Thyroid gland (tissue), 4 donors: Measurements from ENCODE around the gene NEDD4L. TPM values are rescaled to one million over a fixed set of nuclear protein-coding genes. Genes with fewer than 3 reads are reported as not detected.

Source experiments
- DNase-seq, 2 donors: peaks; one replicate each; pipeline ENCODE4 v3.0.0-alpha.2; 2019
- H3K27ac ChIP-seq, 3 donors: fragments of 200-600 bp; sonication (generic); 1 replicate in 2 of 3; 2 replicates in 1 of 3; pipeline ENCODE4 v1.5.1; 2016 to 2019; ENCODE audit warnings: mild to moderate bottlenecking in 1 of 3, moderate library complexity in 1 of 3
- H3K27me3 ChIP-seq: fragments of 200-600 bp; sonication (generic); one replicate; pipeline ENCODE4 v1.5.1; 2019
- H3K36me3 ChIP-seq, 2 donors: fragments of 200-600 bp; sonication (generic); one replicate each; pipeline ENCODE4 v1.5.1; 2016 to 2019
- H3K4me1 ChIP-seq, 2 donors: fragments of 200-600 bp; sonication (generic); one replicate each; pipeline ENCODE4 v1.5.1; 2017 to 2019
- H3K4me3 ChIP-seq, 3 donors: fragments of 200-600 bp; sonication (generic); replicated peaks in 1 of 3; 1 replicate in 2 of 3; 2 replicates in 1 of 3; pipeline ENCODE4 v1.5.1; 2016; ENCODE audit warnings: mild to moderate bottlenecking in 1 of 3
- H3K9me3 ChIP-seq: fragments of 200-600 bp; sonication (generic); one replicate; pipeline ENCODE4 v1.5.1; 2017
- POLR2A ChIP-seq, 2 donors: fragments of 450-650 bp; IDR thresholded peaks; one replicate each; pipeline ENCODE4 v1.6.1; 2017; ENCODE audit warnings: antibody characterized with exemption in 2 of 2, mild to moderate bottlenecking in 2 of 2, moderate library complexity in 1 of 2
- WGBS, 2 donors: methylation state at CpG; one replicate each; pipeline ENCODE4 v1.1.5; 2017; 5-methylcytosine and 5-hydroxymethylcytosine counted together
- intact Hi-C: fragments of 100-400 bp; cut with DNase I; formaldehyde crosslinking; loops from one replicate; pipeline ENCODE4 v1.15.1; 2023
- total RNA-seq, 4 donors: library from RNA; depleted of rRNA; stranded (reverse); fragments of >200 nt; gene quantifications; one replicate each; pipeline ENCODE4 v1.2.3, GENCODE V29; 2016
- TF ChIP-seq, protein P1 (sequence below), 6 experiments: fragments of 200-600 bp in 3 of 6; fragments of 450-650 bp in 3 of 6; sonication (generic) in 3 of 6; IDR thresholded peaks; one replicate each; pipeline ENCODE4 v1.5.1; 2016 to 2019; ENCODE audit warnings: antibody characterized with exemption in 6 of 6, mild to moderate bottlenecking in 2 of 6, inconsistent platforms in 1 of 6, moderate library complexity in 1 of 6

NEDD4L gene
- total RNA-seq, 4 donors from 2014 or later, result 61.5 to 105 (median 78.0) TPM

DNA sequence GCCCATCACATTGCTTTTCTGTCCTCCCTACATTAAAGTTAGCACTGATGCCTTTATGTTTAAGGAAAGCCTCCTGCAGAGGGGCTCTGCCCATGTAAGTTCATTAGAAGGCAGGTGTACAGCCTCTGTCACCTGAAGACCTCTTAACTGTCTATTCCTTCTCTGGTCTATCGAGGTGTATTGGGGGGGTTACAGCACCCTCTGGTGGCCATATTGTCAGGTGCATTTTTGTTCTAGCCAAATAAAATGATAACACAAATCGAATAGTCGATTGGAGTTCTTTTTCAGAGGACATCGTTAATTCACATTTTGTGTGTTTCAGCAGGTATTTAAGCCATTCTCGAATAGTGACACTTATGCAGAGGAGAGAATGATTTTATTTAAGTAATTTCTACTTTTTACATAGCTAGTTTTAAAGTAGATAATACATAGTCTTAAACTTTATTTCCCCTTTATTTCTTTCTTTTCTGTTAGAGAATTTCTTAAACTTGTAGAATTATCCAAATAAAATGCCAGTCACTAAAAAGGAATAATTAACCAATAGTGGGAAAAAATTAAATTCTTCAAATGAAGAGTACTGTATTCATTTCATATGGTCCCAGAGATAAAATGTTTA lies 136.8 kb downstream of the NEDD4L start:
- no peaks in the 10 kb centered on the region for H3K9me3 ChIP-seq
- intact Hi-C loops, result loop anchor here (10.0 kb wide), 1 partner anchor 134 kb away; no protein-coding TSS in a partner anchor
- peaks cover 40 to 66% of the 10 kb centered on the region in 2 donors for H3K4me1 ChIP-seq
- WGBS, 2 donors, result 28 to 40% methylated on average over 5 of the region's 5 CpGs
- peak overlapping the region in 2 of 3 donors; percentile 14 to 74 for H3K27ac ChIP-seq
- peak; percentile 63 to 71 for DNase-seq
- H3K4me3 ChIP-seq, result no peak overlapping the region
- H3K36me3 ChIP-seq, result no peaks in the 10 kb centered on the region
- TF ChIP-seq POLR2A (IDR thresholded peaks at IDR 0.05), result no peak
- TF ChIP-seq, protein P1, sequence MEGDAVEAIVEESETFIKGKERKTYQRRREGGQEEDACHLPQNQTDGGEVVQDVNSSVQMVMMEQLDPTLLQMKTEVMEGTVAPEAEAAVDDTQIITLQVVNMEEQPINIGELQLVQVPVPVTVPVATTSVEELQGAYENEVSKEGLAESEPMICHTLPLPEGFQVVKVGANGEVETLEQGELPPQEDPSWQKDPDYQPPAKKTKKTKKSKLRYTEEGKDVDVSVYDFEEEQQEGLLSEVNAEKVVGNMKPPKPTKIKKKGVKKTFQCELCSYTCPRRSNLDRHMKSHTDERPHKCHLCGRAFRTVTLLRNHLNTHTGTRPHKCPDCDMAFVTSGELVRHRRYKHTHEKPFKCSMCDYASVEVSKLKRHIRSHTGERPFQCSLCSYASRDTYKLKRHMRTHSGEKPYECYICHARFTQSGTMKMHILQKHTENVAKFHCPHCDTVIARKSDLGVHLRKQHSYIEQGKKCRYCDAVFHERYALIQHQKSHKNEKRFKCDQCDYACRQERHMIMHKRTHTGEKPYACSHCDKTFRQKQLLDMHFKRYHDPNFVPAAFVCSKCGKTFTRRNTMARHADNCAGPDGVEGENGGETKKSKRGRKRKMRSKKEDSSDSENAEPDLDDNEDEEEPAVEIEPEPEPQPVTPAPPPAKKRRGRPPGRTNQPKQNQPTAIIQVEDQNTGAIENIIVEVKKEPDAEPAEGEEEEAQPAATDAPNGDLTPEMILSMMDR (IDR thresholded peaks at IDR 0.05), result peak; percentile 72 to 87 (median 80)
- H3K27me3 ChIP-seq, result no peaks in the 10 kb centered on the region

DNA sequence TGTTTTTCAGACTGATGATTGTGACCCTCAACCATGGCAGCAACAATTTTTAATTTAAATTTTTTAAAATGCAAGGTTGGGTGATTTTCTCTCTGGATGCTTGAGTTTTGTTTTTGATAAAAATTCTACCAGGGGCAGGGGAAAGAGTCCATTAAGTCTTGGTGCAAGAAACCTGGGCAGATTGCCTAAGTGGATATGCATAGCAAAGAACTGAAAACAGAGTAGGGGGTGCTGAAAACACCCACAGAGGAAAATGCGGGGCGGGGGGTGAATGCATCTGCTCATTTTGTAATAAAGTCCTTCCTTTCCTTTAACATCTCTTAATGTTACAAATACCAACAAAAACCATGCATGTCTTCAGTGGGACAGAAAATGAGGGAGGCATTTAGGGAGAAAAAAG lies 138.0 kb downstream of the NEDD4L start:
- no peak for TF ChIP-seq POLR2A (IDR thresholded peaks at IDR 0.05)
- TF ChIP-seq, protein P1 (IDR thresholded peaks at IDR 0.05), result no peak
- Histone ChIP-seq H3K4me3 (no peak overlapping the region), H3K9me3 (no peaks in the 10 kb centered on the region), H3K27ac (peak overlapping the region; percentile 2 to 79 (median 74)), H3K4me1 (peaks cover 47 to 70% of the 10 kb centered on the region in 2 donors), H3K27me3 (no peaks in the 10 kb centered on the region), H3K36me3 (no peaks in the 10 kb centered on the region)
- intact Hi-C loops, result loop anchor here (10.0 kb wide), 1 partner anchor 133 kb away; no protein-coding TSS in a partner anchor
- no peak for DNase-seq
- WGBS, 2 donors, result 31 to 32% methylated on average over 2 of the region's 2 CpGs

DNA sequence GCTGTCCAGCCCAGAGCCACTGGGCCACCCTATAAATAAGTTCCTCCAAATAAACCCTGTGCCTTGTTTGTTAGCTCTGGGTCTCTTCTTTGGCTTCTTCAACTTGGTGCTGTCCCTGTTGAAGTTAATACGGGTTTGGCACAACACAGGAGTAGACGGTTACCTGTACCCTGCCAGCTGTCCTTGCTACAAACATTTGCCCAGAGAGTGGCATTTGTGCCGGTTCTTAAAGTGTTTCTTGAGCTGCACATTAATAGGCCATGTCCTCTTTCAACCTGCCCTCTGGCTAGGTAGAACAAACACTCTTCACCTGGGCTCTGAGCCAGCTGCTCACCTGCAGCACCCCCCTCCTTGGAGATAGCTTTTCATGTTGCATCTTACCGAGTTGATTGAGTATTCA lies 139.2 kb downstream of the NEDD4L start:
- H3K9me3 ChIP-seq, result no peaks in the 10 kb centered on the region
- peak overlapping the region; percentile 46 to 79 (median 74) for H3K27ac ChIP-seq
- peaks cover 47 to 66% of the 10 kb centered on the region in 2 donors for H3K4me1 ChIP-seq
- intact Hi-C loops, result loop anchor here (10.0 kb wide), 1 partner anchor 132 kb away; no protein-coding TSS in a partner anchor
- 40 to 45% methylated on average over 4 of the region's 4 CpGs for WGBS, 2 donors
- H3K27me3 ChIP-seq, result no peaks in the 10 kb centered on the region
- no peaks in the 10 kb centered on the region for H3K36me3 ChIP-seq
- H3K4me3 ChIP-seq, result no peak overlapping the region
- TF ChIP-seq, protein P1 (IDR thresholded peaks at IDR 0.05), result no peak
- peak in 1 of 2 donors; percentile 56 for TF ChIP-seq POLR2A (IDR thresholded peaks at IDR 0.05)
- DNase-seq, result peak; percentile 93 to 95

DNA sequence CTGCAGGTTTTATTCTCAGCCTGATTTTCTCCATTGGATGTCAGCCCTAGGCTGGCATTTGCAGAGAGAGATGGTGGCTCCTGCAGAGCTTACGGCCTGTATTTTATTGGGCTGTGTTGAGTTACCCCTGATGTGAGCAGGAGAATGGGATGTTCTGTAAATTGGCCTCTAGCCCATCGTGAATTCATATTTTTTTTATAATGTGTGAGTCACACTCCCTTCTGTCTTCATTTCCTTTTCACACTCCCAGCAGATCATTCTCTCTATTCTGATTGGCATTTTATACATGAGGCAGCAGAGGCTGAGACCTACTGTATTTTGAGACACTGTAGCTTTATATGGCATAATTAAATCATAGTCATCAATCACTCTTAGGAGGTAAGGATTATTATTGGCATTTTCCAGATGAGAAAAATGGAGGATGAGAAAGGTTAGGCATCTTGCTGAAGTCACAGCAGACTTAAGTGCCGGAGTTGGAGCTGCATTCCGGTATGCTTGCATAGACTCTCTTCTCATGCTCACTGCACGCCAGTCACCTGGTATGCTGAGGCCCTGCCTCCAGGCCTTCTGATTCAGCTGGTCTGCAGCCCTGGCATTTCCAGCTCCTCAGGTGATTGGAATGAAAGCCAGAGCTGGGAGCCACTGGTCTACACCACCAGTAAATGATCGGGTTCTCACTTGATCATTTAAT lies 142.4 kb downstream of the NEDD4L start:
- TF ChIP-seq, protein P1 (IDR thresholded peaks at IDR 0.05), result no peak
- peak in 1 of 2 donors; percentile 61 for TF ChIP-seq POLR2A (IDR thresholded peaks at IDR 0.05)
- H3K4me1 ChIP-seq, result peaks cover 45 to 65% of the 10 kb centered on the region in 2 donors
- H3K36me3 ChIP-seq, result no peaks in the 10 kb centered on the region
- peak; percentile 85 to 90 for DNase-seq
- H3K27ac ChIP-seq, result peak overlapping the region; percentile 82 to 89 (median 83)
- no peak overlapping the region for H3K4me3 ChIP-seq
- intact Hi-C loops, result loop anchor here (10.0 kb wide), 1 partner anchor 128 kb away; no protein-coding TSS in a partner anchor
- H3K9me3 ChIP-seq, result no peaks in the 10 kb centered on the region
- no peaks in the 10 kb centered on the region for H3K27me3 ChIP-seq
- WGBS, 2 donors, result 44 to 52% methylated on average over 6 of the region's 6 CpGs
